Activated CD8-positive, alpha-beta memory T cell treated with anti-CD3 and anti-CD28 coated beads, Interleukin-2, amount 50 U/mL, for 48 hours (primary cell): ENCODE results near the gene CBFA2T2.
"Not testable (repeated sequence)": the region's sequence is repeated elsewhere in the genome, so short reads cannot be mapped to it uniquely, and the experiment has no call there.

ENCODE experiments used
- DNase-seq: peaks from one replicate; pipeline ENCODE4 v3.0.0-alpha.2; 2020

The CBFA2T2 gene

DNA sequence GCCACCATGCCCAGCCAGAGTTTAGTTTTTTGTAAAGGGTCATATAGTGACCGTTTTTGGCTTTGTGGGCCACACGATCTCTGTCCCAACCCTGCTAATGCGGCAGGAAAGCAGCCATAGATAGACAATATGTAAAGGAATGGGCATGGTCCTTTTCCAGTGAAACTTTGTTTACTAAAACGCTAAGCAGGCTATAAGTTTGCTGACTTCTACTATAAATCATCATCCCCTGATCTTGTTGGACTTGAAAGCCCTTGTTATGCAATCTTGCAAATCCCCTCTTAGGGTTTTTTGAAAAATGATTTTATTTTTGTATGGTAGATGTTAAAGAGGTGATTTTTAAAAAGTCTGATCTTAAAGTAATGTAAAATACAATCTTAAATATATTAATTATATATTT is 63.6 kb downstream of the CBFA2T2 start:
- DNase-seq, result no peak

DNA sequence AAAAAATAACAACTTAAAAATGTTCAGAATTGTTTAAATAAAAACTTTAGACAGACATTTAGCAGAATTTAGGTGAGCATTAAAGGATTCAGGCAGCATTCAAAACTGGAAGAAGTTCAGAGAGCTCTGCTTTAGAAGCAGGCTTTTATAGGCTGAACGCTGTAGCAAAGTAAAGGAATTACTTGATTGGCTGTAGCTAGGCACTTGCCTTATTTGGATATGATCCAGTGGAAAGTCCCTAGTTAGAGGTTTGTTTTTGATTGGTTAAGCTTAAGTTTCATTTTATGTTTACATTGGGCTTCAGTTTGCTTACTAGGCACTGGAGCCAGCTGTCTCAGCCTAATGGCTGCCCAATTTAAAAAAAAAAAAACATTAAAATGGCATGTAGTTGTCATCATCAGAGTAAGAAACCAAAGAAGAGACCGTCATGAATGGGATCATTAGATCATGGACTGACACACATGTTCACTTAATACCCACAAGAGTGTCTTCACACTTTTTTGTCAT is 65.1 kb downstream of the CBFA2T2 start:
- no peak for DNase-seq

DNA sequence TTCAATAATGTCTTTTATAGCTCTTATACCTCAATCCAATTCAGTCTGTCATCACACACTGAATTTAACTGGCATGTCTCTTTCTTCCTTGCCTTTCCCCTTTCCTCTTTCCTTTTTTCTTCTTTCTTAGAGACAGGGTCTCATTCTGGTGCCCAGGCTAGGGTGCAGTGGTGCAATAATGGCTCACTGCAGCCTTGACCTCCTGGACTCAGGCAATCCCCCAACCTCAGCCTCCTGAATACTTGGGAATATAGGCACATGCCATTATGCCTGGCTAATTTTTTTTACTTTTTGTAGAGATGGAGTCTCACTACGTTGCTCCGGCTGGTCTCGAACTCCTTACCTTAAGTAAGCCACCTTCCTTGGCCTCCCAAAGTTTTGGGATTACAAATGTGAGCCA is 65.9 kb downstream of the CBFA2T2 start:
- no peak for DNase-seq

DNA sequence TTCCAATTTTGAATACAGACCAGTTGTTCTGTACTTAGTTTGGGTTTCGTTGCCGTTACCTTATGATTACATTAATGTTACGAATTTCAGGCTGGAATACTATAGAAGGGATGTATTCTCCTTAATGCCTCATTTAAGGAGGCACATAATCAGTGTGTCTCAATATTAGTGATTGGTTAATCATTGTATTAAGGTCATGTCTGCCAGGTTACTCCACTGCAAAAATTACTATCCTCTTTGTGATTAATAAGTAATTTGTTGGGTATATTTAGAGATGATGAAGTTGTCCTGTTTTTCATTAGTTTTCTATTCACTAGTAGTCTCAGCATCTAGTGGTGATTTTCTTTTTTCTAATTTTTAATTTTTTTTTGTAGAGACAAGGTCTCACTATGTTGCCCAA is 66.3 kb downstream of the CBFA2T2 start:
- DNase-seq, result no peak

DNA sequence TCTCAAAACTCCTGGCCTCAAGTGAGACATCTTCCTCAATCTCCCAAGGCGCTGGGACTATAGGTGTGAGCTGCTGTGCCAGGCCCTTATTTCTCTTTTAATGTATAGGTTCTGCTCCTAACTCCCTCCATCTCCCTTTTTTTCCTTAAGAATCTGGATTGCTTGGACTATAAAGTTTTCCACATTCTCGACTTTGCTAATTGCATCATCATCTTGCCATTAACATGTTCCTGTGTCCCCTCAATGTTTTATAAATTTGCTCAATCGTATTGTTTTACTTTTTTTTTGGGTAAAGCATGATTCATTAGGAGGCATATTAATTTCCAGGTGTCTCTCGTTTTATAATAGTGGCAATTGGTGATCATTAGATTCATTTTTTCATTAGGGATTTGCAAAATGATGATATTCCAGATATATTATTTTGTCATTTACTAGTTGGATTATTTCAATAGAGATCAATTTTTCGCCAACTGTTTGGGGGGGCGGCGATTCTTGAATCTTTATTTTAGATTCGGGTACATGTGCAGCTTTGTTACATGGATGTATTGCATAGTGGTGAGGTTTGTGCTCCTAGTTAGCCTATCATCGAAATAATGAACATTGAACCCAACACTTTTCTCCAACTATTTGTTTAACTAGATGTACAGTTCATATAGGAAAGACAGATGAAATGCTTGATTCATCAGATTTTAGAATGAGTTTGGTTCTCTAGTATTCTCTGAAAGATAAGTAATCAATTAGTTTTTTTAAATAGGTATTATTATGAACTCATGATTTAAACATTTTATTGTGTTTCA is 68.7 kb downstream of the CBFA2T2 start:
- no peak for DNase-seq

DNA sequence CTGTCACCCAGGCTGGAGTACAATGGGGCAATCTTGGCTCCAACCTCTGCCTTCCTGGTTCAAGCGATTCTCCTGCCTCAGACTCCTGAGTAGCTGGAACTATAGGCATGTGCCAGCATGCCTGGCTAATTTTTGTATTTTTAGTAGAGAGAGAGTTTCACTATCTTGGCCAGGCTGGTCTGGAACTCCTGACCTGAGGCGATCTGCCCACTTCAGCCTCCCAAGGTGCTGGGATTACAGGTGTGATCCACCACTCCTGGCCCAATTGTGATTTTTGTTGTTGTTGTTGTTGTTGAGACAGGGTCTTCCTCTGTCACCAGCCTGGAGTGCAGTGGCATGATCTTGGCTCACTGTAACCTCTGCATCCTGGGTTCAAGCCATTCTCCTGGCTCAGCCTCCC is 69.3 kb downstream of the CBFA2T2 start:
- DNase-seq, result no peak

DNA sequence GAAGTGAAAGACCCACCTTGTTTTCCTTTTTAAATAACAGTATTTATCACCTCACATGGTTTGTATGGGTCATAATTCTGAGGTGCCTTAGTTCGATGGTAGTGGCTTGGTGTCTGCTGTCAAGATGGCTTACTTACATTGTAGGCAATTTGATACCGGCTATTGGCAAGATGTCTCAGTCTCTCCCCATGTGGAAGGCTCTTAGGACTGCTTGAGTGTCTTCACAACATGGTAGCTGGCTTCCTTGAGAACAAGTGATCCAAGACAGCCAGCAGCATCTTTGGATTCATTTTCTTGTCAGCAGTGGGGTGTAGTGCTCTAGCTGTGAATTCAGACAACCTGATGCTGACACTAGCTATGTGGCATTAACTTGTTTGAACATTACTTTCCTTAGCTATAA is 70.1 kb downstream of the CBFA2T2 start:
- no peak for DNase-seq

DNA sequence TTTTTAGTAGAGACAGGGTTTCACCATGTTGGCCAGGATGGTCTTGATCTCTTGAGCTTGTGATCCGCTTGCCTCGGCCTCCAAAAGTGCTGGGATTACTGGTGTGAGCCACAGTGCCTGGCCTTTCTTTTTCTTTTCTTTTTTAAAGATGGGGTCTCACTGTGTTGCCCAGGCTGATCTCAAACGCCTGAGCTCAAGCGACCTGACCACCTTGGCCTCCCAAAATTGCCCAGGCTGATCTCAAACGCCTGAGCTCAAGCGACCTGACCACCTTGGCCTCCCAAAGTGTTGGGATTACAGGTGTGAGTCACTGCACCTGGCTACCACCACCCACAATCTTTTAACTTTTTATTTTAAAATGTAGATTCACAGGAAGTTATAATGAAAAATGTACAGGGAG is 71.2 kb downstream of the CBFA2T2 start:
- DNase-seq, result not testable (repeated sequence)

DNA sequence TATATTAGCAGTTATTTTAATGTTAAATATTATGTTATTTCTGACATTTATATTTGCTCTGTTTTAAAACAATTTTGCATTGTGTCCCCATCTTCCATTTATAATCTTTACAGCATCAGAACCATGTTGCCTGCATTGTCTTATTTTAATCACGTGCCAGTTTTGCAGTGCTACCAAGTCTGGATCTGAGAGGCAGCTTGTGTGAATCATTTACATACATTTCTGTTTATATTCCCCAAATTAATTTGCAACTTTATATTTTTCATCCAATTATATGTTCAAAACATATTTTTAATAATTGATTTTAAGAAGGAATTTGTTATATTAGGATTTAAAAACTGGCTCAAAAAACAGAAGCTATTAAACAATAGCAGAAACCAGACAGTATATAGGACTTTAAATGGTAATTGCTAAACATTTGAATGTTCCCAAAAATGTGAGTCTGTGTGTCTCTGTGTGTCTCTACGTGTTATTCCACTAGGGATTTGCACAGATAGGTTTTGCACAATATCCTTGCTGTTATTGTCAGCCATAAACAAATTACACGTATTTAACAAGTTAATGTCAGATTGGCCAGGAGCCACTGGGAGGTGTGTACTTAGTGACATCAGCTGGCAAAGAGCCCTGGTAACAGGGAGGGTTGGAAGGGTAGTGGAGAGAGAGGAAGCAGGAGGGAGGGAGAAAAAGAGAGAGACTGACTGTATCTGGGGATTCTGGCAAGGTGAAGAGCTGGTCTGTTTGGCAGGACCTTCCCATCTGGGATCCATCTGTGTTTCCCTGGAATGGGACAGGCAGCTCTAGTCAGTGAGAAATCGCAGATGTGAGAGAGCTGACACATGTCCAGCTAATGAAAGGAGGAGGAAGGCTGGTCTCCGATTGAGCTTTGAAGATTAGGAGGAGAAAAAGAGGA is 72.1 kb downstream of the CBFA2T2 start:
- no peak for DNase-seq

DNA sequence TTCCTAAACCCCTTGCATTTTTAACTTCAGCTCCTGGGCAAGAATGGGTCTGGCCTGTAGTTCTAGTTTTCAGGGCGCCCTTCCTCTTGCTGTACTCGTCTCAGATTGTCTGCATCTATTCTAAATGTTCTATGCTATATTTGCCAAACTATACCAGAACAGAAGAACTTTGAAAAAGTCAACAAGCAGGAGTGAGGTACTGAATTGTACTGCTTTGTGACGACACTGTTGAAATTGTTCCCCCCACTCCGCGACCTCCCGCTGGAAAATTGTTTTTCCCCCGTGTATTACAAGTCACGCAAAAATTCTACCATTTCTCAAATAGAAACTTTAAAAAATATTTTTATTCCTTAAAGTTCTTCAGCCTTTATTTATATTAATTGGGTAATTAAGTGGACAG is 73.9 kb downstream of the CBFA2T2 start:
- DNase-seq, result no peak

DNA sequence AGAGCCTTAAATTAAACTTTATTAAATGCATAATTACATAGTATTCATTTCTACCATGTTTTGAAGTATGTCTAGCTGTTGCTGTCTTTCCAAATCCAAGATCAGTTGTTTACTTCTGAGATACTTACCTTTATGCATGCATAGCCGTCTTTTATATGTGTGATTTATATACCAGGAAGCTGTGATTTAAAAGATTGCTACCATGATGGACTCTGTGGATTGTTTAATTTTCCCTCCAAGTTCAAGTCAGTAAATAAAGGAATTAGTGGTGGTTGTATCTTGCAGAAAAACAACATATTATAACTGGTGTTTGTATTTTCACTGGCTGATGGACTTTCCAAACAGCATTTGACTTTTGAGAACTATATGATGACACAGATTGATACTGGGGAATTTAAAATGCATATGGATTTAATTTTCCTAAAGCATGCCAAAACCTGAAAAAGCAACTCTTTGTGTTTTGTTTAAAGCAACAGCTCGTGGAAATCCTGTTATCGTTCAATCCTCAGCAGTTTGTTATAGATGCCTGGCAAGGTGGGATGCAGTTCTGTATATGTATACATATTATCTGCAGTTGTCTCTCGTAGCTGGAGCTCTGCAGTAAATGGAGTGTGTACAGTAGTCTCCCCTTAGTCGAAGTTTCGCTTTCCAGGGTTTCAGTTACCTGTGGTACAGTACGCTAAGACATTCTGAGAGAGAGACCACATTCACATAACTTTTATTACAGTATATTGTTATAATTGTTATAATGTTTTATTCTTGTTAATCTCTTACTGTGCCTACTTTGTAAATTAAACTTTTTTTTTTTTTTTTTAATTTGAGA is 77.1 kb downstream of the CBFA2T2 start:
- no peak for DNase-seq

DNA sequence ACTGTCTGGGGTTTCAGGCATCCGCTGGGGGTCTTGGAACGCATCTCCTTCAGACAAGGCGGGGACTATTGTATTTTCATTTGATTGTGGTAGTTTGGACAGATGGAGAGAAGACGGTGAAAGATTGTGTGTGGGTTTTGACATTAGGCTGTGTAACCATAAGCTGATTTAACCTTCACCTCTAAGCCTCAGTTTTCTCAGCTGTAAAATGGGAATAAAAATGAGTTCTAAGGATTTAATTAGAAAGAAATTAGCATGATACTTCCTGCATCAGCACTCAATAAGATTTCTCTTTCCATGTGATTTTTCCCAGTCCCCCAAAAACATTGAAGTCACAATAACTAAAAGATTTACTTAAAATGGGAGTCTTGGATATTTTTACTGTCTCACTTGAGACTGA is 78.1 kb downstream of the CBFA2T2 start:
- no peak for DNase-seq

DNA sequence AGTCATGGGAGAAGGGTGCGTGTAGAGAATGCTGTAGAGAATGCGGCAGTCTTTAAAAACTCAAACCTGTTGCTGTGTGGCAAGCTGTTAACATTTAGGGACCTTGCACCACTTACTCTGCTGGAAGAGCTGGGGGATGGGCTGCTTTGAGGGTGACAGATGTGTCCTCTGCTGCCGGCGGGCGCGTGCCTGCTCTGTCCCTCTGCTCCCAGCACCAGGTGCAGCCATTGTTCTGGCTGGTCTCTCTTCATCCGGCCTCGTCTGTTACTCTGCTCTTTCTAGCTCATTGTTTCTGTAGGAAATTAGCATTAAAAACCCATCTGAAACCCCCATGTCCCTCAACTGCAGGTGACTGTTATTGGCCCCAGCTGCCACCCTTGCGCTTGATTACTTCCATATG is 78.5 kb downstream of the CBFA2T2 start:
- no peak for DNase-seq

DNA sequence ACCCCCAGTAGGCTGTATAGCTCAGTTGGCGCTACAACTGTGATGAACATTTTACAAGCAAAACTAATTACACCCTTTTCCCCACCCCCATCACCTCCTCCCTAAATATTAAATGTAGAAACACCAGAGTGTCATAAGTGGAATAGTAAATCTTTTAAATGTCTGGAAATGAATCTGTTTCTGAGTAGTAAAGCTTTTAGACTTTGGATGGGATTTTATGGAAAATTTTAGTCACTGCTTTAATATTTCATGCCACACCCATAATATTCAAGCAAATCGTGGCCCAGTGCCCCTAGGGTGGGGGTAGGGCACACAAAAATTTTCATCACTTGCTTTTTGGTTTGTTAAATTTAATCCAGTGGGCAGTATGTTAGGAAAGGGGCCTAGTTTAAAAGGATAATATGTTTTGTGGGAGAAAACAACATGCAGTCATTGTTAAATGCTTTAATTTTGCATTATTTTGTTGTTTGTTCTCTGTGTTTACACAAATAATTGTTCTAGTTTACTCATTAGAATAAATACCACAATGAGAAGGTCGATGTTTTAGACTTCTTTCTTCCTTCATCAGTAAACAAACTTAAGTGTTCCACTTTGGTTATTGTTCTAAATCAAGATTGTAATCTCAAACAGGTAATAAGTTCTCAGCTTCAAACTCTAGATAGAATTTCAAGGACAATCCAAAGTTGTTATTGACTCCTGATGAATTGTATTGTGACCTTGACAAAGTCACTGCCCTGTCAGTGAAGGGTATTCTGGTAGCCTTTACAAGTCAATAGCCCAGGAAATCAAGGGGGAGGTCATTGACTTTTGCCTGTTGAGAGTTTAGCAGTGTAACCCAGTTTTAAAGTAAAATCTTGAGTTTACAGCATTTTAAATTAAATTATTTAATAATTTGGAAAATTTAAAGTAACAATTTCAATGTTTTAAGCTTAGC is 79.2 kb downstream of the CBFA2T2 start:
- DNase-seq, result no peak

DNA sequence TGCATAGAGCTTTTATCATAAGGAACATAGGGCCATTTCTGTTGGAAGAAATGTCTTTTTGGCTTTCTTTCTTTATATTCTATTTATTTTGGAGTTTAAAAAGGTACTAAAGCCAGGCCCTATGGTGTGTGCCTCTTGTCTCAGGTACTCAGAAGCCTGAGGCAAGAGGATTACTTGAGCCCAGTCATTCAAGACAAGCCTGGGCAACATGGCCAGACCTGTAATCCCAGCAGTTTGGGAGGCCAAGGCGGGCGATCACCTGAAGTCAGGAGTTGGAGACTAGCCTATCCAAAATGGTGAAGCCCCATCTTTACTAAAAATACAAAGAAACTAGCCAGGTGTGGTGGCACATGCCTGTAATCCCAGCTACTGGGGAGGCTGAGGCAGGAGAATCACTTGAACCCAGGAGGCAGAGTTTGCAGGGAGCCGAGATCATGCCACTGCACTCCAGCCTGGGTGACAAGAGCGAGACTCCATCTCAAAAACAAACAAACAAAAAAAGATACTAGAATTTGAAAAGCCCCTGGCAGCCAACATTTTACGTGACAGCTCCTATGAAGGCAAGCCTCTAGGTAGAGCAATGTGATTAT is 80.0 kb downstream of the CBFA2T2 start:
- DNase-seq, result no peak

DNA sequence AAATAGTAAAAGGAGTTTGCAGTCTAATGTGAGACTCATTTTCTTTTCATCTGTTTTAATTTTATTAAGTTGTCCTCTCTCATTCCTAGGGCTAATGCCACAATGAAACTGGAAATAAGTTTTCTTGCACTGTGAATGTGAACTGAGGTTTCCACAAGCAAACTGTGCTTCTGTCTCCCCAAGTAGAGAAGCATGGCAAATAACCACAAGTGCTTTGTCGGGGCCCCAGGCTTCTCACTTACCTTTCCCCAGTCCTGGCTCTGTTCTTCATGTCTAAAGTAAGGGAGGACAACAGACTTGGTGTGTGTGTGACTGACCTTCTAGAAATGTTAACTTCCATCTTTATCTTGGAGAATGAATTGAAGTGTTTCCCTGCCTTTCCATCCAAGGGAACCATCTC is 80.8 kb downstream of the CBFA2T2 start:
- DNase-seq, result no peak

DNA sequence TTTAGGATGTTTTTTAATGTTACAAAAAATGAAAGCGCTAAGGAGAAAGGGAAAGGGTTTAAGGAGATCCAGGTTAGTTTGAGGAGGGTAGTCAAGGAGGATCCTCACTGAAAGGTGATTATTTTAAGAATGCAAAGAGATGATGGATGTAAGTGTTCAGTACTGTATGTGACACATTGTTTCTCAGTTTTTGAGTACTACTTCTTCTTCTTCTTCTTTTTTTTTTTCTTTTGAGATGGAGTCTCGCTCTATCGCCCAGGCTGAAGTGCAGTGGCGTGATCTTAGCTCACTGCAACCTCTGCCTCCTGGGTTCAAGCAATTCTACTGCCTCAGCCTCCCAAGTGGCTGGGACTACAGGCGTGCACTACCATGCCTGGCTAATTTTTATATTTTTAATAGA is 83.4 kb downstream of the CBFA2T2 start:
- not testable (repeated sequence) for DNase-seq

DNA sequence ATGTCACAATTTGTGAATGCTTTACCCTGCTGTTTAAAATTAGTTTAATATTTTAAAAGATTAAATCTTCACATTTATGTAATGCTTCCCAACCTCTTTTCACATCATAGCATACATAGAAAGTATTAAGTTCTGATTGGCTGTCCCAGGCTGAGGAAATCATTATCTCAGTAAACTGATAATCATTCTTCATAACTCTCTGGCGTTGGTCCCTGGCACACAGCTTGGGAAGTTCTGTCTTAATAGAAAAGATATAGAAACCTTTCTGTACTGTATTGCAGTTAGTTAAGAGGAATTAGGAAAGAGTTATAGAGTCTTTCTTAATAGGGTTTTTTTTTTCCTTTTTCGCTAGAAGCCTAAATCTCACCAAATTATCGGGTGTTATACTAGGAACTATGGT is 85.4 kb downstream of the CBFA2T2 start:
- no peak for DNase-seq

DNA sequence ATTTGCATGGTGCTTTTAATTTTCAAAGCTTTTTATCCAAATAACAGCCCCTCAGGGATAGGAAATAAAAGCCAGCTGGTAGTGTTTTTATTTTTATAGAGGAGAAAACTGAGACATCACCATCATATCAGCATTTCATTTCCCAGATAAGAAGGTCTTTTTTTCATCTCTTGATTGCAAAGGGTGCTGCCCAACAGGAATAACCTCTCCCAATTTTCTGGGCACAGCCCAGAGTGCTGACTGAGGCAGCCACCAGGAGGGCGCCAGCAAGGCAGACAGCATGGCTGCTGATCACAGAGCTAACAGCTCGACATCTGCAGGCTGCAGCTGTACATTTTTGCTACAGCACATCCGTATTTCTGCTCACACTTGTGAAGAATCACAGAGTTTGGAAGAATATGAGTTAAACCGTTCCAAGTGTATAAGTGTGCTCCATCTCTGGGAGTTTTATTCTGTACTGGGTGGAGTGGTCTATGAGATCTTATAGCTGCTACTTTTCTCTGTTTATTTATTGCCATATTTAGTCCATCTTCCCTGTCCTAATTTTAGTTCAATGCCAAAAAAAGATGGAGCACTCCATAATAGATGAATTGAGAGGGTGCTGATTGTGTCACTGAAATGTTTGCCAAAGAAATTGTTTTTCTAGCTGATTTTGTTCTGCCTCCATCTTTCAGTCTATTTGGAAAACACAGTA is 86.7 kb downstream of the CBFA2T2 start:
- no peak for DNase-seq

DNA sequence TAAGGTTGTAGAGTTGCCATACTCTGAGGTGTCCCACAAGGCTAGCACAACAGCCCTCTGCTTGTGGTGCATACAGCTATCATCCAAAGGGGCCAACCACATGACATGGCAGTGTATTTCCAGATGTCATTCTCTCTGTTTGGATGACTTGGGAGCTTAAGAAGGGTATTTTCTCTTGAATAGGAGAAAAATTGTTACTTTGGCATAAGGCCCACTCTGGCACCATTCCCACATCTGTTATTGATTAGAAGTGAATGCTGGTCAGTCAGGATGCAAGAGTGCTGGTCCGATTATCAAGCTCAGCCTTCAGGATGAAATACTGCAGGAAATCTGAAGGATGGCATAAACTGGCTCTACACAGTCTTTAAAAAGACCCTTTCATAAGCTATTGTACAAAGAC is 88.6 kb downstream of the CBFA2T2 start:
- no peak for DNase-seq

DNA sequence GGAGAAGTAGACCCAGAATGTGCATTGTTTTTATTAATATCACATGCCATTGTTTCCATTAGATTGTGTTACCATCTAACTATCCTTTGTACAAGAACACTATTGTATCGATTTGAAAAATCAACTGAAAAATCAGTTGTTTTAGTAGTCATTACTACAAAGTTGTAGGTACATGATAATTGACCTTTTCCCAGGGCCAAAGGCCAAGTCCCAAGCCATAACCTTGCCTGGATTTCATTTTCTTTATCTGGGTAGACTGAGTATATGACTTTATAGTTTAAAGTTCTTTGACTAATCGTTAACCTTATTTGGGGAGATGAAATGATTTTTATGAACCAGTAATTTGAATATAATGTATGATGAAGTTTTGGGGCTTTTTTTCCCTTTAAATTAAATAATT is 93.2 kb downstream of the CBFA2T2 start:
- DNase-seq, result no peak
